Measurements from ENCODE around the gene SLC43A1. TPM values are rescaled to one million over a fixed set of nuclear protein-coding genes. Genes with fewer than 3 reads are reported as not detected.

SLC43A1 gene
- total and polyA plus RNA-seq, 3 donors from 2014 or later, result 6.5 to 12.3 (median 12.2) TPM

DNA sequence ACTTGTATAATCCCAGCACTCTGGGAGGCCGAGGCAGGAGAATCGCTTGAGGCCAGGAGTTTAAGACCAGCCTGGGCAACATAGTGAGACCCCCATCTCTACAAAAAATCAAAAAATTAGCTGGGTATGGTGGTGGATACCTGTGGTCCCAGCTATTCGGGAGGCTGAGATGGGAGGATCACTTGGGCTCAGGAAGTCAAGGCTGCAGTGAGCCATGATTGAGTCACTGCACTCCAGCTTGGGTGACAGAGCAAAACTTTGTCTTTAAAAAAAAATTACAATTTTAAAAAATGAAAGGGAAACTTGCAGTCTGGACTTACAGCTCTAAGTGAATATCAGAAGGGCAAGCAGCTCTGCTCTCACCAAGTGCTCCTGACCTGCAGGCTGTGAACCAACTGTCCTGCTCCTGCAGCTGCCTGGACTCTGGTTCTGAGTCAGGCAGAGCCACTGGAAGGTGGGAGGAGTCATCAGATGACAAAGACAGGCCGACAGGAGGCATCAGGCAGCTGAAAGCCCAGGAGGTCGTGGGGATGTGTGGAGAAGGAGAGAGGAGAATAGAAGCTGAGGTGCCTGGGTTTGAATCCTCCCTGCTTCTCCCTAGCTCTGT lies 31.5 kb upstream of the SLC43A1 start:
- Histone ChIP-seq H3K27me3 (no peaks in the 10 kb centered on the region), H3K4me3 (no peak overlapping the region), H3K9me3 (no peaks in the 10 kb centered on the region), H3K4me1 (no peaks in the 10 kb centered on the region), H3K36me3 (ENCODE audit: low read depth, missing control alignments) (no peaks in the 10 kb centered on the region), H3K27ac (no peak overlapping the region)
- TF ChIP-seq POLR2A (IDR thresholded peaks at IDR 0.05), result no peak
- TF ChIP-seq, protein P1, sequence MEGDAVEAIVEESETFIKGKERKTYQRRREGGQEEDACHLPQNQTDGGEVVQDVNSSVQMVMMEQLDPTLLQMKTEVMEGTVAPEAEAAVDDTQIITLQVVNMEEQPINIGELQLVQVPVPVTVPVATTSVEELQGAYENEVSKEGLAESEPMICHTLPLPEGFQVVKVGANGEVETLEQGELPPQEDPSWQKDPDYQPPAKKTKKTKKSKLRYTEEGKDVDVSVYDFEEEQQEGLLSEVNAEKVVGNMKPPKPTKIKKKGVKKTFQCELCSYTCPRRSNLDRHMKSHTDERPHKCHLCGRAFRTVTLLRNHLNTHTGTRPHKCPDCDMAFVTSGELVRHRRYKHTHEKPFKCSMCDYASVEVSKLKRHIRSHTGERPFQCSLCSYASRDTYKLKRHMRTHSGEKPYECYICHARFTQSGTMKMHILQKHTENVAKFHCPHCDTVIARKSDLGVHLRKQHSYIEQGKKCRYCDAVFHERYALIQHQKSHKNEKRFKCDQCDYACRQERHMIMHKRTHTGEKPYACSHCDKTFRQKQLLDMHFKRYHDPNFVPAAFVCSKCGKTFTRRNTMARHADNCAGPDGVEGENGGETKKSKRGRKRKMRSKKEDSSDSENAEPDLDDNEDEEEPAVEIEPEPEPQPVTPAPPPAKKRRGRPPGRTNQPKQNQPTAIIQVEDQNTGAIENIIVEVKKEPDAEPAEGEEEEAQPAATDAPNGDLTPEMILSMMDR (IDR thresholded peaks at IDR 0.05), result no peak
- 61 to 69% methylated on average over 5 of the region's 5 CpGs for WGBS, 2 donors
- intact Hi-C loops (cut with DNase I; ENCODE audit: low total_unique reads), result no loop called here
- DNase-seq, result no peak

DNA sequence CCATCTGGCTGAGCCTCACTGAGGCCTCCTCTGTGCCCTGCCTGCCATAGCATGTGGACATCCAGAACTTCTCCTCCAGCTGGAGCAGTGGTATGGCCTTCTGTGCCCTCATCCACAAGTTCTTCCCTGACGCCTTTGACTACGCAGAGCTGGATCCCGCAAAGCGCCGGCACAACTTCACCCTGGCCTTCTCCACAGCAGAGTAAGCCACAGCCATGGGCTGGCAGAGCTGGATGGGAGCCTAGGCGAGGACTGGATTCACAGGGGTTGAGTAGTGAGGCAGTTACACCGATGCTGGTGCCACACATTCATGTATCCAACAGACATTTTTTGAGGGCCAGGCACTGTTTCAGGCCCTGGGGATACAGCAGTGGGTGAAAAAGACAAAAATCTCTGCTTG lies 30.9 kb upstream of the SLC43A1 start:
- no peaks in the 10 kb centered on the region for H3K36me3 ChIP-seq (ENCODE audit: low read depth, missing control alignments)
- H3K27me3 ChIP-seq, result no peaks in the 10 kb centered on the region
- intact Hi-C loops (cut with DNase I; ENCODE audit: low total_unique reads), result no loop called here
- no peaks in the 10 kb centered on the region for H3K4me1 ChIP-seq
- H3K4me3 ChIP-seq, result no peak overlapping the region
- no peak for DNase-seq
- H3K27ac ChIP-seq, result no peak overlapping the region
- no peak for TF ChIP-seq POLR2A (IDR thresholded peaks at IDR 0.05)
- TF ChIP-seq, protein P1 (IDR thresholded peaks at IDR 0.05), result no peak
- H3K9me3 ChIP-seq, result no peaks in the 10 kb centered on the region
- 94 to 100% methylated on average over 1 to 7 of the region's 7 CpGs for WGBS, 2 donors

DNA sequence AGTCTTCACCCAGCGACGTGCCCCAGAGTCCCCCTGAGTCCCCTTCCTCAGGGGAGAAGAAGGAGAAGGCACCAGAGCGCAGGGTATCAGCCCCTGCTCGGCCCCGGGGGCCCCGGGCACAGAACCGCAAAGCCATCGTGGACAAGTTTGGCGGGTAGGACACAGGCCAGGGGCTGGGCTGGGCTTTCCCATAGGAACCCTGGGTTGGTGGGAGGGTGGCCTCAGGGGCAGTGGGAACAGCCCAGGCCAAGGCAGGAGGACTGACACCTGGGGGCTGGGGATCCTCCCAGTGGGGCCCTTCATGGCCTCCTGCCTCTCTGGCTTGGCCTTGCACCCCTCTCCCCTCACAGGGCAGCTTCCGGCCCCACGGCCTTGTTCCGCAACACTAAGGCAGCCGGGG lies 30.4 kb upstream of the SLC43A1 start:
- TF ChIP-seq POLR2A (IDR thresholded peaks at IDR 0.05), result no peak
- TF ChIP-seq, protein P1 (IDR thresholded peaks at IDR 0.05), result no peak
- Histone ChIP-seq H3K27me3 (no peaks in the 10 kb centered on the region), H3K4me1 (no peaks in the 10 kb centered on the region), H3K9me3 (no peaks in the 10 kb centered on the region), H3K27ac (no peak overlapping the region), H3K4me3 (no peak overlapping the region), H3K36me3 (ENCODE audit: low read depth, missing control alignments) (no peaks in the 10 kb centered on the region)
- intact Hi-C loops (cut with DNase I; ENCODE audit: low total_unique reads), result no loop called here
- 93 to 100% methylated on average over 4 to 13 of the region's 13 CpGs for WGBS, 2 donors
- no peak for DNase-seq

DNA sequence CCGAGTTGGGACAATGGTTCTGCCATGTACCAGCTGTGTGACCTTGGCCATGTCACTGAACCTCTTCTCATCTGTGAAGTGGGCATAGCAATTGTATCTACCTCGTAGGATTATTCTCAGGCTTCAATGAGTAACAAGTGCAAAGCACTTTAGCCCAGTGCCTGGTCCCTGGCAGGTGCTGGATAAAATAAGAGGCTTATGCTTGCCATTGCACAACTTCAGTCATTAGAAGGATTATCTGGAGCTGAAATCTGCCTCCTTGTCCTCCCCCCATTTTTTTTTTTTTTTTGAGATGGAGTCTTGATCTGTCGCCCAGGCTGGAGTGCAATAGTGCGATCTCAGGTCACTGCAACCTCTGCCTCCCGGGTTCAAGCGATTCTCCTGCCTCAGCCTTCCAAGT lies 29.1 kb upstream of the SLC43A1 start:
- no peak for DNase-seq
- WGBS, 2 donors, result 86 to 92% methylated on average over 6 of the region's 6 CpGs
- Histone ChIP-seq H3K4me1 (no peaks in the 10 kb centered on the region), H3K36me3 (ENCODE audit: low read depth, missing control alignments) (no peaks in the 10 kb centered on the region), H3K9me3 (no peaks in the 10 kb centered on the region), H3K27ac (no peak overlapping the region), H3K27me3 (no peaks in the 10 kb centered on the region), H3K4me3 (no peak overlapping the region)
- no peak for TF ChIP-seq POLR2A (IDR thresholded peaks at IDR 0.05)
- TF ChIP-seq, protein P1 (IDR thresholded peaks at IDR 0.05), result no peak
- intact Hi-C loops (cut with DNase I; ENCODE audit: low total_unique reads), result no loop called here

DNA sequence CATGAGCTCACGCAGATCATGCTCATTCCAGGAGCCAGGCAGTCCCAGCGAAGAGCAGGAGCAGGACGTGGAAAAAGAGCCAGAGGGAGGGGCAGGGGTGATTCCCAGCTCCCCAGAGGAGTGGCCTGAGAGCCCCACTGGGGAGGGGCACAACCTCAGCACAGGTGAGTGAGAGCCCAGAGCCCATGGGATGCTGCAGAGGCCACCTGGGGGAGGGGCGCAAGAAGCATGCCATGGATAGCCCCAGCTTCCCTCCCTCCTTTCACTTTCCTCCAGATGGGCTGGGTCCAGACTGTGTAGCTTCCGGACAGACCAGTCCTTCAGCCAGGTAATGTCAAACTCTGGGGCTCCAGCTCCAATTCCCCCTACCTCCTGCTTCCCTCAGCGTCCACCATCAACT lies 28.1 kb upstream of the SLC43A1 start:
- no peak for DNase-seq
- Histone ChIP-seq H3K27ac (no peak overlapping the region), H3K36me3 (ENCODE audit: low read depth, missing control alignments) (no peaks in the 10 kb centered on the region), H3K4me1 (no peaks in the 10 kb centered on the region), H3K9me3 (no peaks in the 10 kb centered on the region), H3K27me3 (no peaks in the 10 kb centered on the region), H3K4me3 (no peak overlapping the region)
- intact Hi-C loops (cut with DNase I; ENCODE audit: low total_unique reads), result no loop called here
- WGBS, 2 donors, result 72 to 79% methylated on average over 4 to 6 of the region's 6 CpGs
- TF ChIP-seq POLR2A (IDR thresholded peaks at IDR 0.05), result no peak
